GM11168 (cell line): Measurements from ENCODE around the gene SLC6A3.

Experiments
- in situ Hi-C: fragments of 300-500 bp; cut with MboI; formaldehyde crosslinking; loops from one replicate; pipeline ENCODE4 v1.12.0; 2022; ENCODE audit warnings: low sequenced_read_pairs; ENCODE audit not compliant: unreplicated experiment

The SLC6A3 gene

GRCh38 chr5:1412621-1413020 lies 32.6 kb downstream of the SLC6A3 start:
- in situ Hi-C loops, result no loop called here

GRCh38 chr5:1412163-1412562 lies 33.1 kb downstream of the SLC6A3 start:
- in situ Hi-C loops, result no loop called here

- in situ Hi-C loops, result no loop called here
Measured at GRCh38 chr5:1411099-1411498, 34.1 kb downstream of the SLC6A3 start.

GRCh38 chr5:1410156-1411014 lies 34.9 kb downstream of the SLC6A3 start:
- in situ Hi-C loops, result no loop called here

GRCh38 chr5:1409381-1410110 lies 35.7 kb downstream of the SLC6A3 start:
- in situ Hi-C loops, result no loop called here

GRCh38 chr5:1406681-1407640 lies 38.3 kb downstream of the SLC6A3 start:
- in situ Hi-C loops, result no loop called here

GRCh38 chr5:1405539-1406530 lies 39.4 kb downstream of the SLC6A3 start:
- in situ Hi-C loops, result no loop called here

- in situ Hi-C loops, result no loop called here
Measured at GRCh38 chr5:1405121-1405520, 40.1 kb downstream of the SLC6A3 start.

- in situ Hi-C loops, result no loop called here
Measured at GRCh38 chr5:1404062-1404461, 41.2 kb downstream of the SLC6A3 start.

- in situ Hi-C loops, result no loop called here
Measured at GRCh38 chr5:1402611-1403255, 42.5 kb downstream of the SLC6A3 start.

GRCh38 chr5:1401536-1402138 lies 43.6 kb downstream of the SLC6A3 start:
- in situ Hi-C loops, result no loop called here

- in situ Hi-C loops, result no loop called here
Measured at GRCh38 chr5:1400936-1401335, 44.3 kb downstream of the SLC6A3 start.

GRCh38 chr5:1400211-1400855 lies 44.9 kb downstream of the SLC6A3 start:
- in situ Hi-C loops, result no loop called here

GRCh38 chr5:1399737-1400136 lies 45.5 kb downstream of the SLC6A3 start:
- in situ Hi-C loops, result loop anchor here (25.0 kb wide), 1 partner anchor 238 kb away; no protein-coding TSS in a partner anchor

GRCh38 chr5:1396293-1396816 lies 48.9 kb downstream of the SLC6A3 start:
- in situ Hi-C loops, result loop anchor here (25.0 kb wide), 1 partner anchor 241 kb away; no protein-coding TSS in a partner anchor

- in situ Hi-C loops, result loop anchor here (25.0 kb wide), 1 partner anchor 242 kb away; no protein-coding TSS in a partner anchor
Measured at GRCh38 chr5:1394881-1395860, 50.1 kb downstream of the SLC6A3 start.
